Ovary (tissue), 3 donors: ENCODE data around the gene SYPL1.

Experiments used
- CTCF ChIP-seq, 3 donors: fragments of 450-650 bp in 2 of 3; fragments of 200-600 bp in 1 of 3; IDR thresholded peaks; one replicate each; pipeline versions ENCODE4 v1.5.1 to v1.8.0; 2016 to 2022; ENCODE audit warnings: antibody characterized with exemption in 3 of 3, mild to moderate bottlenecking in 1 of 3
- EP300 ChIP-seq: sonication (generic); formaldehyde crosslinking; IDR thresholded peaks from one replicate; pipeline ENCODE4 v1.6.1; 2017; ENCODE audit warnings: antibody characterized with exemption
- POLR2A ChIP-seq: fragments of 450-650 bp; IDR thresholded peaks from one replicate; pipeline ENCODE4 v1.6.1; 2017; ENCODE audit warnings: antibody characterized with exemption, mild to moderate bottlenecking, moderate library complexity
- donor health status: DM: no; HTN: no; CAD: no.

GRCh38 chr7:106139265-106140251 is 27.4 kb upstream of the SYPL1 start:
- TF ChIP-seq CTCF (IDR thresholded peaks at IDR 0.05) (no peak), EP300 (no peak), POLR2A (no peak)
